HepG2 (cell line): ENCODE data around the gene U2AF1L4.

ENCODE experiments used
- ELF1 ChIP-seq: sonication (generic); formaldehyde crosslinking; IDR thresholded peaks from 2 replicates; pipeline ENCODE4 v1.4.0; 2020; ENCODE audit warnings: missing genetic modification reagents
- SNAI1 ChIP-seq: sonication (generic); formaldehyde crosslinking; IDR thresholded peaks from 2 replicates; pipeline ENCODE4 v1.5.0; 2020; ENCODE audit warnings: mild to moderate bottlenecking, missing genetic modification reagents, borderline replicate concordance
- STAT5B ChIP-seq: sonication (generic); formaldehyde crosslinking; IDR thresholded peaks from 2 replicates; pipeline ENCODE4 v1.4.0; 2020; ENCODE audit warnings: missing genetic modification reagents
- YY1 ChIP-seq: IDR thresholded peaks from 2 replicates; pipeline ENCODE4 v1.6.1; 2011; ENCODE audit warnings: low read length, low read depth, moderate library complexity, mild to moderate bottlenecking; ENCODE audit not compliant: insufficient read depth, insufficient replicate concordance
- ZNF709 ChIP-seq: sonication (generic); formaldehyde crosslinking; IDR thresholded peaks from 2 replicates; pipeline ENCODE4 v1.5.0; 2020; ENCODE audit warnings: mild to moderate bottlenecking, missing genetic modification reagents
- TF ChIP-seq, protein P1 (sequence below): sonication (generic); formaldehyde crosslinking; IDR thresholded peaks from 2 replicates; pipeline ENCODE4 v1.5.0; 2020; ENCODE audit warnings: mild to moderate bottlenecking, missing genetic modification reagents

DNA sequence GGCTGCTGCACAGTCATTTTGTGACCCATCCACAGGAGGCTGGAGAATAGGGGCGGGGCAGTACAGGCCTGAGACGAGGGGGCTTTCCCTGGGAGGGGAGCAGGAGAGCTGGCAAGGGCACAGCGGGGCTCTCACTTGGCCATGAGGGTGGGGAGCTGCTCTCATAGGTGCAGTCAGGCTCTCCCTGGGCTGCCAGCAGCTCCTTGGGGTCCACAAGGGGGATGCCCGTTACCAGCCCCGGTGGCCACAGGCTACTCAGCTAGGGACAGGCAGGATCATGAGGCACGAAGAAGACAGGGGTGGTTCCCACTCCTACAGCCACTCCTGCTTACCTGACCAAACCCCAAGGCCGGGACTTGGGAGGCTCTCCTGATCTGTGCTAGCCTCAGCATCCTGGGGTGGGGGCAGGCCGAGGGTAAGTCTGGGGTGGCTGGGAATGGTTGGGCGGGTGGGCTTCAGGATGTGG is 46.6 kb upstream of the U2AF1L4 start:
- no peak for TF ChIP-seq YY1
- no peak for TF ChIP-seq ZNF709 (CRISPR knock-in tag)
- TF ChIP-seq, protein P1, sequence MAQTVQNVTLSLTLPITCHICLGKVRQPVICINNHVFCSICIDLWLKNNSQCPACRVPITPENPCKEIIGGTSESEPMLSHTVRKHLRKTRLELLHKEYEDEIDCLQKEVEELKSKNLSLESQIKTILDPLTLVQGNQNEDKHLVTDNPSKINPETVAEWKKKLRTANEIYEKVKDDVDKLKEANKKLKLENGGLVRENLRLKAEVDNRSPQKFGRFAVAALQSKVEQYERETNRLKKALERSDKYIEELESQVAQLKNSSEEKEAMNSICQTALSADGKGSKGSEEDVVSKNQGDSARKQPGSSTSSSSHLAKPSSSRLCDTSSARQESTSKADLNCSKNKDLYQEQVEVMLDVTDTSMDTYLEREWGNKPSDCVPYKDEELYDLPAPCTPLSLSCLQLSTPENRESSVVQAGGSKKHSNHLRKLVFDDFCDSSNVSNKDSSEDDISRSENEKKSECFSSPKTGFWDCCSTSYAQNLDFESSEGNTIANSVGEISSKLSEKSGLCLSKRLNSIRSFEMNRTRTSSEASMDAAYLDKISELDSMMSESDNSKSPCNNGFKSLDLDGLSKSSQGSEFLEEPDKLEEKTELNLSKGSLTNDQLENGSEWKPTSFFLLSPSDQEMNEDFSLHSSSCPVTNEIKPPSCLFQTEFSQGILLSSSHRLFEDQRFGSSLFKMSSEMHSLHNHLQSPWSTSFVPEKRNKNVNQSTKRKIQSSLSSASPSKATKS (CRISPR knock-in tag), result no peak
- no peak for TF ChIP-seq SNAI1
- no peak for TF ChIP-seq ELF1 (CRISPR knock-in tag)
- no peak for TF ChIP-seq STAT5B (CRISPR knock-in tag)
